Measurements from ENCODE around the gene CNR2.
"Not testable (repeated sequence)": the region's sequence is repeated elsewhere in the genome, so short reads cannot be mapped to it uniquely, and the experiment has no call there.

CNR2 gene

DNA sequence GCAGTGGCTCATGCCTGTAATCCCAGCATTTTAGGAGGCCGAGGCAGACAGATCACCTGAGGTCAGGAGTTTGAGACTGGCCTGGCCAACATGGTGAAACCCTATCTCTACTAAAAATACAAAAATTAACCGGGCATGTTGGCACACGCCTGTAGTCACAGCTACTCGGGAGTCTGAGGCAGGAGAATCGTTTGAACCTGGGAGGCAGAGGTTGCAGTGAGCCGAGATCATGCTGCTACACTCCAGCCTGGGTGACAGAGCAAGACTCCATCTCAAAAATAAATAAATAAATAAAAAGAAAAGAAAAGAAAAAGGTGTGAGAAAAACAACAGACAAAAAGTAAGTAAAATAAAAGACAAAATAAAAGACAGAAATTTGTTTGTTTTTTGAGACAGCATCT, 79.0 kb downstream of the CNR2 start:
- DNase-seq = not testable (repeated sequence)

DNA sequence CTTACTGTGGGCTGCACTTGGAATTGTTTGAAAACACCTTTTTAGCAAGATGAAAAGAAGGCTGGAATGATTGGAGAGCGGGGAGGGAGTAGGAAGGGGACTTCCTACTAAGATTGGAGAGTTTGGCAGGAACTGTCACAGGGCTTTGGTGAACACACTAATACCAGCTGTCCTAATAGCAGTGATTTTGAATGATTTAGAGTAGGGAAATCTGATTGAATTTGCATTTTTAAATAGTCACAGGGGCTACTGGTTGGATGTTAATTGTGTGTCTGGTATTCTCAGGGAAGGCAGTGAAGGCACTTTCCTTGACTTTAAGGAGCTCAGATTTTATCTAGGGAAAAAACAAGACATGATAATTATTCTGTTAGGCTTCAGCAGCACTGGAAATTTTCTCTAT, 85.4 kb downstream of the CNR2 start:
- DNase-seq = no peak

DNA sequence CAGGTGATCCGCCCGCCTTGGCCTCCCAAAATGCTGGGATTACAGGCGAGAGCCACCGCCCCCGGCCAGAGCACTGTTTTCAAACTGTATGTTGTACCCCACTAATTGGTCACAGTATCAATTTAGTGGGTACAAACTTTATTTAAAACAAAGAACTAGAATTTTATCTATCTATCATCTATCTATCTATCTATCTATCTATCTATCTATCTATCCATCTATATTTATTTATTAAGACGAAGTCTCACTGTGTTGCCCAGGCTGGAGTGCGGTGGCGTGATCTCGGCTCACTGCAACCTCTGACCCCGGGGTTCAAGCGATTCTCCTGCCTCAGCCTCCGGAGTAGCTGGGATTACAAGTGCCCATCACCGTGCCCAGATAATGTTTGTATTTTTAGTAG, 86.6 kb downstream of the CNR2 start:
- not testable (repeated sequence) for DNase-seq

DNA sequence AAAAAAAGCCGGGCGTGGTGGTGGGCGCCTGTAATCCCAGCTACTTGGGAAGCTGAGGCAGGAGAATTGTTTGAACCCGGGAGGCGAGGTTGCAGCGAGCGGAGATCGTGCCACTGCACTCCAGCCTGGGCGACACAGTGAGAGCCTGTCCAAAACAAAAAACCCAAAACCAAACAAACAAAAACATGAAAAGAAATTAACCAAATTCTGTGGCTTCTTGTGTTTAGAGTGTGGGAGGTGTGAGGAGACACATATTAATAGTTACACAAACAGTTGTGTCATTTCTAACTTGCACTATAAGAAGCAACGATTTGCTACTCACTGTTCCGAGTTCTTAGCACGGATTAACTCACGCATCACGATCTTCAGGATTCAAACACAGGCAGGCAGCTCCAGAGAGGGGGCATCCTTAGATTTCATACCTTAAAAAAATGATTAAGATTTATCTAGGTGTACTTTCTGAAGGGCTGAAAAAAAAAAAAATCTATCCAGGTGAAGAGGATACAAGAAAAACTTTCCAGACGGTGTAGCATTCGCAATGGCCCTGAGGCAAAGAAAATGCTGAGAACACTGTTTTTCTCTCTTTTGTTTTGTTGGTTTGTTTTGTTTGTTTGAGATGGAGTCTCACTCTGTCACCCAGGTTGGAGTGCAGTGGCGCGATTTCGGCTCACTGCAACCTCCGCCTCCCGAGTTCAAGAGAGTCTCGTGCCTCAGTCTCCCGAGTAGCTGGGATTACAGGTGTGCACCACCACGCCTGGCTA, 87.2 kb downstream of the CNR2 start:
- no peak for DNase-seq

DNA sequence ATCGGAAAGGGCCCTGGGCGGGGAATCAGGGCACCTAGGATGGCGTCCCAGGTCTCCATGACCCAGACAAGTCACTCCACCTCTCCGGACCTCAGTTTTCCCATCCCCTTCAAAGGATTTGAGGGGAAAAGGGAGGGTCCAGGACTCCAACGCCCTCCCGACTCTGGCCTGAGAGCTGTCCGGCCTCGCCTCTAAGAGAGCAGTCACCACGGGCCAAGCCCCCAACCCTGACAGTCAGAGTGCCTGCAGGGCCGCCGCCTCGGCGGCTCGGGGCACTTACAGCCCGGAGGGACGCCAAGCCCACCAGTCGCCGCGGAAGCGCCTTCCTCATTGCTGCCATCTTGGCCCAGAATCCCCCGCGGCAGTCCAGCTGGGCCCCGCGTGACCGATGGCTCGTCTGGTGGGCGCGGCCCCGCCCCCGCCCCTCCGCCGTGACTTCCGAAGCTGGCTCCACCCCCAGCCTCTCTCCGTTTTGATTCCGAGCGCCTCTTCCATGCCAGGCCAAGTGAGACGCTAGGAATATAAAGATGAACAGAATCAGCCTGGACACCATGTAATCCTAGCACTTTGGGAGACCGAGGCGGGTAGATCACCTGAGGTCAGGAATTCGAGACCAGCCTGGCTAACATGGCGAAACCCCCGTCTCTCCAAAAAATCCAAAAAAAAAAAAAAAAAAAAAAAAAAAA, 87.9 kb downstream of the CNR2 start, which contains the start of gene HMGCL:
HMGCL (minus strand) TSS at position 354 of the 686 bp plus-strand sequence; CDS start at position 340, 14 bp downstream.
- peak; percentile 94 to 97 (median 96) for DNase-seq

DNA sequence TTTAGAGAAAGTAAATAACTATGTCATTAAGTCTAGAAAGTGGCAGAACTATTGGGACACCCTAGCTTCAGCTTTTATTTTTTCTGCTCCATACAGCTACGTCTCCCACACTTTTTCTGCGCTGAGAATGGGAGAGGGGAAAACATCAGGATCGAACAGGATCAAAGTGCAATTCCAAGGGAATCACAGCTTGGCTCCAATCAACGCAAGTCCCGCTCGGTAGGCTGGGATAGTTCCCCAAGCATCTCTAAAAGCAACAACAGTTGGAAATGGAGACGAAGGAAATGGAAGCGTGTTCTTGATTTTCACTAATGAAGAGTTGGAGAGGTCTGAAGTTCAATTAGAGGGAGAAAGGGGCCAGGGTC, 88.5 kb downstream of the CNR2 start:
- DNase-seq = peak in 2 of 4 experiments; percentile 16 to 20

DNA sequence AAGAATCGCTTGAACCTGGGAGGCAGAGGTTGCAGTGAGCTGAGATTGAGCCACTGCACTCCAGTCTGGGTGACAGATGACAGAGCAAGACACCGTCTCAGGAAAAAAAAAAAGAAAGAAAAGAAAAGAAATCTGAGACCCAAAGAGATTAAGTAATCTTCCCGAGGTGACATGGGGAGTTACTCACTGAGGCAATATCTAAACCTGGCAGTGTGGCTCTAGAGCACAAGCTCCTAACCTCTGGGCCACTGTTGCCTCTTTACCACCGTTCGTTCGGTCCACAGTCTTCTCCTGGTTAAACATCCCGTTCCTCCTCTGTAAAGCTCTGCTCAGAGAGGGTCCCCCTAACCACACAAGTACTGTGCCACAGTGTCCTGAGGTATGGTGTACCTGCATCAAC, 89.4 kb downstream of the CNR2 start:
- no peak for DNase-seq
